Measurements from ENCODE around the gene LCA5. TPM values are rescaled to one million over a fixed set of nuclear protein-coding genes. Genes with fewer than 3 reads are reported as not detected.
"Not testable (repeated sequence)": the region's sequence is repeated elsewhere in the genome, so short reads cannot be mapped to it uniquely, and the experiment has no call there.

The LCA5 gene
- total RNA-seq, 1 experiment from 2014 or later: 2.0 TPM

DNA sequence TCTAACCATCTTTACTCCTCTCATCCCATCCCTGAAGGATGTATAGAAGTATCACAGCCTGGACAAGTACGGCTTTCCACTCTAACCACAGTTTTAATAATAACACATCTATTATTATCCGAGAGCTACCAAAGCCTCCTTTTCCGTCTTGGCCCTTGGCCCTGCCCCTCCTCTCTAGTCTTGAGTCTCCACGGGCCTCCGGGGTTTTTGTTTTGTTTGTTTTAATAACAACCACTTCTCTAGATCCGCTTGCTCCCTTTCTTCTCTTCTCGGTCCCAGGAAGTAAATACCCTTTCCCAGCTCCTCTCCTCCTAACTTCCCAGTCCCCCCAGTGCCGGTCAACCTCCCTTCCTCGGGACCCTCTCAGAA, 661 bp downstream of the LCA5 start (continued):
- TF ChIP-seq, protein P1, sequence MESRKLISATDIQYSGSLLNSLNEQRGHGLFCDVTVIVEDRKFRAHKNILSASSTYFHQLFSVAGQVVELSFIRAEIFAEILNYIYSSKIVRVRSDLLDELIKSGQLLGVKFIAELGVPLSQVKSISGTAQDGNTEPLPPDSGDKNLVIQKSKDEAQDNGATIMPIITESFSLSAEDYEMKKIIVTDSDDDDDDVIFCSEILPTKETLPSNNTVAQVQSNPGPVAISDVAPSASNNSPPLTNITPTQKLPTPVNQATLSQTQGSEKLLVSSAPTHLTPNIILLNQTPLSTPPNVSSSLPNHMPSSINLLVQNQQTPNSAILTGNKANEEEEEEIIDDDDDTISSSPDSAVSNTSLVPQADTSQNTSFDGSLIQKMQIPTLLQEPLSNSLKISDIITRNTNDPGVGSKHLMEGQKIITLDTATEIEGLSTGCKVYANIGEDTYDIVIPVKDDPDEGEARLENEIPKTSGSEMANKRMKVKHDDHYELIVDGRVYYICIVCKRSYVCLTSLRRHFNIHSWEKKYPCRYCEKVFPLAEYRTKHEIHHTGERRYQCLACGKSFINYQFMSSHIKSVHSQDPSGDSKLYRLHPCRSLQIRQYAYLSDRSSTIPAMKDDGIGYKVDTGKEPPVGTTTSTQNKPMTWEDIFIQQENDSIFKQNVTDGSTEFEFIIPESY (IDR thresholded peaks at IDR 0.05; ENCODE audit: extremely low read depth, insufficient replicate concordance, low read length): no peak
- TF ChIP-seq SRF (IDR thresholded peaks at IDR 0.05; ENCODE audit: low read depth): no peak
- no peak; the same call in 1 of the 2 replicates for TF ChIP-seq EGR1 (IDR thresholded peaks at IDR 0.05; ENCODE audit: low read depth)
- no peak for TF ChIP-seq JUND (IDR thresholded peaks at IDR 0.05)
- TF ChIP-seq, protein P2, sequence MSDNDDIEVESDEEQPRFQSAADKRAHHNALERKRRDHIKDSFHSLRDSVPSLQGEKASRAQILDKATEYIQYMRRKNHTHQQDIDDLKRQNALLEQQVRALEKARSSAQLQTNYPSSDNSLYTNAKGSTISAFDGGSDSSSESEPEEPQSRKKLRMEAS (IDR thresholded peaks at IDR 0.05): no peak

DNA sequence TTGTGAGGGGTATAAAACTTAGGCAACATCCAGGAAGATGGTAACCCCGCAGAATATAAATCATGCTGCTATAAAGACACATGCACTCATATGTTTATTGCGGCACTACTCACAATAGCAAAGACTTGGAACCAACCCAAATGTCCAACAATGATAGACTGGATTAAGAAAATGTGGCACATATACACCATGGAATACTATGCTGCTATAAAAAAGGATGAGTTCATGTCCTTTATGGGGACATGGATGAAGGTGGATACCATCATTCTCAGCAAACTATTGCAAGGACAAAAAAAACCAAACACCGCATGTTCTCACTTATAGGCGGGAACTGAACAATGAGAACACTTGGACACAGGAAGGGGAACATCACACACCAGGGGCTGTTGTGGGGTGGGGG, 7.7 kb downstream of the LCA5 start:
- intact Hi-C loops (cut with micrococcal nuclease); H3K79me2 ChIP-seq (ENCODE audit: insufficient read depth, low read length); ATAC-seq; H4K20me1 ChIP-seq (ENCODE audit: insufficient read depth); H3K4me2 ChIP-seq (ENCODE audit: low read length); H3K9me3 ChIP-seq (ENCODE audit: control insufficient read depth in 1 of 2, insufficient read depth in 1 of 2, low read depth in 1 of 2, low read length in 2 of 2); H3K9ac ChIP-seq (ENCODE audit: low read length); H3K27me3 ChIP-seq (ENCODE audit: insufficient read depth, low read length); CTCF ChIA-PET; H3K4me1 ChIP-seq (ENCODE audit: control insufficient read depth in 1 of 2, insufficient read depth in 2 of 2, low read length in 2 of 2); H3K36me3 ChIP-seq (ENCODE audit: control insufficient read depth in 1 of 2, insufficient read depth in 2 of 2, low read length in 2 of 2); H2AFZ ChIP-seq (ENCODE audit: low read depth, low read length, poor library complexity, severe bottlenecking); POLR2A ChIA-PET; H3K9me2 ChIP-seq (ENCODE audit: insufficient read depth); RAD21 ChIA-PET (ENCODE audit: low non-redundant PET in 1 of 2, low total read pairs in 2 of 2, uncharacterized antibody in 2 of 2, unreplicated experiment in 2 of 2); BruUV-seq (replicated peaks); H3K27ac ChIP-seq (ENCODE audit: low read depth, low read length); DNase-seq (ENCODE audit: low read depth, low spot score); H3K4me3 ChIP-seq (replicated peaks in 1 of 2; ENCODE audit: low read depth in 1 of 2, low read length in 2 of 2): not testable (repeated sequence)

DNA sequence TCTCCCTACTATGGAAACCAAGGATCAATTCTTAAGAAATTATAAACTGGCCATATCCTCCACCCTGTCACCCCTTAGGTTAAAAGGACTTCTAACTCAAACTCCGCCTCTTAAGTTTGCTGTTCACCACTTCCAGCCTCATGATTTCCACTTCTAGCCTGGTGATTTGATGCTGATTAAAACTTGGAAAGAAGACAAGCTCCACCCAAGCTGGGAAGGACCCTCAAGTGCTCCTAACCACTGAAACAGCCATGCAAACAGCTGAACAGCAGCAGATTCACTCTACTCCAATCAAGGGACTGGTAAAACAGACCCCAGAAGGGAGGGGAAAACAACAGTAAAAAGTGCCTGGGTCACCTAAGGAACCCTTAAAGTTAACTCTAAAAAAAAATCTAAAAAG, 10.3 kb downstream of the LCA5 start:
- H2AFZ ChIP-seq (ENCODE audit: low read depth, low read length, poor library complexity, severe bottlenecking): no peak overlapping the region
- no peaks in the 10 kb centered on the region for H3K36me3 ChIP-seq (ENCODE audit: control insufficient read depth in 1 of 2, insufficient read depth in 2 of 2, low read length in 2 of 2)
- H3K27me3 ChIP-seq (ENCODE audit: insufficient read depth, low read length): no peaks in the 10 kb centered on the region
- no TSS peak for BruUV-seq (replicated peaks)
- no peak overlapping the region for H3K4me2 ChIP-seq (ENCODE audit: low read length)
- CTCF ChIA-PET: no interaction called here
- no peak overlapping the region for H3K9ac ChIP-seq (ENCODE audit: low read length)
- RAD21 ChIA-PET (ENCODE audit: low non-redundant PET in 1 of 2, low total read pairs in 2 of 2, uncharacterized antibody in 2 of 2, unreplicated experiment in 2 of 2): no interaction called here
- intact Hi-C loops (cut with micrococcal nuclease): no loop called here
- no peak overlapping the region for H3K27ac ChIP-seq (ENCODE audit: low read depth, low read length)
- peaks cover 8 to 10% of the 10 kb centered on the region in 2 experiments; a peak in 2 of 4 replicates for H3K4me1 ChIP-seq (ENCODE audit: control insufficient read depth in 1 of 2, insufficient read depth in 2 of 2, low read length in 2 of 2)
- H3K79me2 ChIP-seq (ENCODE audit: insufficient read depth, low read length): no peaks in the 10 kb centered on the region
- no peaks in the 10 kb centered on the region for H3K9me3 ChIP-seq (ENCODE audit: control insufficient read depth in 1 of 2, insufficient read depth in 1 of 2, low read depth in 1 of 2, low read length in 2 of 2)
- ATAC-seq: no peak
- no peak for DNase-seq (ENCODE audit: low read depth, low spot score)
- TF ChIP-seq SRF (IDR thresholded peaks at IDR 0.05; ENCODE audit: low read depth) (no peak), EGR1 (IDR thresholded peaks at IDR 0.05; ENCODE audit: low read depth) (no peak), JUND (IDR thresholded peaks at IDR 0.05) (no peak)
- TF ChIP-seq, protein P3, sequence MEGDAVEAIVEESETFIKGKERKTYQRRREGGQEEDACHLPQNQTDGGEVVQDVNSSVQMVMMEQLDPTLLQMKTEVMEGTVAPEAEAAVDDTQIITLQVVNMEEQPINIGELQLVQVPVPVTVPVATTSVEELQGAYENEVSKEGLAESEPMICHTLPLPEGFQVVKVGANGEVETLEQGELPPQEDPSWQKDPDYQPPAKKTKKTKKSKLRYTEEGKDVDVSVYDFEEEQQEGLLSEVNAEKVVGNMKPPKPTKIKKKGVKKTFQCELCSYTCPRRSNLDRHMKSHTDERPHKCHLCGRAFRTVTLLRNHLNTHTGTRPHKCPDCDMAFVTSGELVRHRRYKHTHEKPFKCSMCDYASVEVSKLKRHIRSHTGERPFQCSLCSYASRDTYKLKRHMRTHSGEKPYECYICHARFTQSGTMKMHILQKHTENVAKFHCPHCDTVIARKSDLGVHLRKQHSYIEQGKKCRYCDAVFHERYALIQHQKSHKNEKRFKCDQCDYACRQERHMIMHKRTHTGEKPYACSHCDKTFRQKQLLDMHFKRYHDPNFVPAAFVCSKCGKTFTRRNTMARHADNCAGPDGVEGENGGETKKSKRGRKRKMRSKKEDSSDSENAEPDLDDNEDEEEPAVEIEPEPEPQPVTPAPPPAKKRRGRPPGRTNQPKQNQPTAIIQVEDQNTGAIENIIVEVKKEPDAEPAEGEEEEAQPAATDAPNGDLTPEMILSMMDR (IDR thresholded peaks at IDR 0.05 in 2 of 3, conservative IDR thresholded peaks at IDR 0.05 in 1 of 3; ENCODE audit: borderline replicate concordance in 1 of 3, insufficient read depth in 1 of 3, low read depth in 2 of 3, low read length in 2 of 3): no peak
- H4K20me1 ChIP-seq (ENCODE audit: insufficient read depth): no peaks in the 10 kb centered on the region
- no peak overlapping the region for H3K4me3 ChIP-seq (replicated peaks in 1 of 2; ENCODE audit: low read depth in 1 of 2, low read length in 2 of 2)
- H3K9me2 ChIP-seq (ENCODE audit: insufficient read depth): no peaks in the 10 kb centered on the region
- POLR2A ChIA-PET: no interaction called here
